ENCODE results near the gene FHIT. TPM values are rescaled to one million over a fixed set of nuclear protein-coding genes. Genes with fewer than 3 reads are reported as not detected.

The FHIT gene
- total and polyA plus RNA-seq, 10 of the 15 experiments (the other 5 are each of a cell fraction or from before 2014, with no cell fraction given): 4.2 to 14.9 (median 9.4) TPM

- no peak for TF ChIP-seq NKRF (conservative IDR thresholded peaks at IDR 0.05)
- no peak for TF ChIP-seq IRF5 (IDR thresholded peaks at IDR 0.05; ENCODE audit: borderline replicate concordance)
- TF ChIP-seq ZNF622 (IDR thresholded peaks at IDR 0.05): no peak
- TF ChIP-seq TCF12 (IDR thresholded peaks at IDR 0.05; ENCODE audit: low read depth, low read length): no peak
- no peak for TF ChIP-seq ATF2 (IDR thresholded peaks at IDR 0.05; ENCODE audit: low read length)
- TF ChIP-seq SUPT20H (IDR thresholded peaks at IDR 0.05; ENCODE audit: borderline replicate concordance, control insufficient read depth, low read depth, low read length): no peak
- no peak for TF ChIP-seq TBL1XR1 (IDR thresholded peaks at IDR 0.05; ENCODE audit: low read depth, low read length)
- TF ChIP-seq NFYA (IDR thresholded peaks at IDR 0.05; ENCODE audit: borderline replicate concordance, low read depth, low read length): no peak
- no peak for TF ChIP-seq ETV6 (conservative IDR thresholded peaks at IDR 0.05 in 1 of 2, IDR thresholded peaks at IDR 0.05 in 1 of 2; ENCODE audit: borderline replicate concordance in 1 of 2, low read depth in 1 of 2)
- TF ChIP-seq POLR2AphosphoS2 (IDR thresholded peaks at IDR 0.05; ENCODE audit: low read depth, low read length): no peak
Observed at GRCh38 chr3:61169621-61170251, 81.5 kb downstream of the FHIT start (continued).
